WI38 (cell line): ENCODE results near the gene MPZL2.

Experiments used
- H3K4me3 ChIP-seq: 2 replicates; pipeline ENCODE4 v1.5.1; 2011; ENCODE audit warnings: low read depth, mild to moderate bottlenecking, control low read depth, low read length
- CTCF ChIP-seq: IDR thresholded peaks from 2 replicates; pipeline ENCODE4 v1.5.1; 2012; ENCODE audit warnings: low read depth, mild to moderate bottlenecking, control low read depth, low read length

Gene MPZL2

GRCh38 chr11:118227865-118228785 is 36.0 kb downstream of the MPZL2 start:
- no peak for TF ChIP-seq CTCF
- H3K4me3 ChIP-seq, result no peak overlapping the region

GRCh38 chr11:118226781-118227180 is 37.3 kb downstream of the MPZL2 start:
- no peak overlapping the region for H3K4me3 ChIP-seq
- TF ChIP-seq CTCF, result no peak

GRCh38 chr11:118226296-118226695 is 37.8 kb downstream of the MPZL2 start:
- no peak overlapping the region for H3K4me3 ChIP-seq
- no peak for TF ChIP-seq CTCF

- TF ChIP-seq CTCF, result no peak
- H3K4me3 ChIP-seq, result no peak within 1 kb of the TSS
These were observed 39.4 kb downstream of the MPZL2 start, which contains the start of gene JAML for GRCh38 chr11:118224511-118225188. JAML (minus strand) TSS chr11:118225011; CDS start chr11:118214866, 10,145 bp downstream.

GRCh38 chr11:118223992-118224391 is 40.1 kb downstream of the MPZL2 start:
- no peak for TF ChIP-seq CTCF
- H3K4me3 ChIP-seq, result no peak overlapping the region

GRCh38 chr11:118223570-118223969 is 40.5 kb downstream of the MPZL2 start:
- H3K4me3 ChIP-seq, result no peak overlapping the region
- no peak for TF ChIP-seq CTCF

GRCh38 chr11:118222437-118222836 is 41.7 kb downstream of the MPZL2 start:
- no peak for TF ChIP-seq CTCF
- no peak overlapping the region for H3K4me3 ChIP-seq
